Kidney (tissue), 14 donors: ENCODE results near the gene ABCA4. TPM values are rescaled to one million over a fixed set of nuclear protein-coding genes. Genes with fewer than 3 reads are reported as not detected.

ENCODE experiments used
- DNase-seq, 5 donors: peaks; one replicate each; pipeline ENCODE4 v3.0.0-alpha.2; 2013 to 2020
- FAIRE-seq: peaks from 2 replicates; lab custom pipeline; 2012; peaks lifted over from hg19 to GRCh38; lab: Jason Lieb, UNC
- H3K27ac ChIP-seq, 2 donors: one replicate each; pipeline ENCODE4 v1.7.0; 2013; ENCODE audit warnings: low read depth in 2 of 2, low read length in 2 of 2, inconsistent platforms in 1 of 2
- H3K27me3 ChIP-seq: one replicate; pipeline ENCODE4 v1.7.1; 2013; ENCODE audit warnings: low read length, inconsistent platforms; ENCODE audit not compliant: control insufficient read depth, insufficient read depth
- H3K36me3 ChIP-seq, 3 donors: one replicate each; pipeline versions ENCODE4 v1.7.0 to v1.7.1; 2013; ENCODE audit warnings: low read length in 3 of 3, control low read depth in 1 of 3, inconsistent platforms in 1 of 3; ENCODE audit not compliant: insufficient read depth in 3 of 3, control insufficient read depth in 2 of 3
- H3K4me1 ChIP-seq, 3 donors: one replicate each; pipeline versions ENCODE4 v1.7.0 to v1.7.1; 2013; ENCODE audit warnings: low read length in 3 of 3, inconsistent platforms in 1 of 3, low read depth in 1 of 3; ENCODE audit not compliant: control insufficient read depth in 2 of 3, insufficient read depth in 2 of 3
- H3K4me3 ChIP-seq, 3 donors: one replicate each; pipeline versions ENCODE4 v1.7.0 to v1.8.1; 2013; ENCODE audit warnings: low read length in 3 of 3, control low read depth in 1 of 3, inconsistent platforms in 1 of 3
- H3K9ac ChIP-seq, 3 donors: one replicate each; pipeline versions ENCODE4 v1.7.0 to v1.7.1; 2013; ENCODE audit warnings: low read length in 3 of 3, control low read depth in 1 of 3, inconsistent platforms in 1 of 3
- H3K9me3 ChIP-seq, 3 donors: one replicate each; pipeline versions ENCODE4 v1.7.0 to v1.7.1; 2013; ENCODE audit warnings: low read length in 3 of 3, control low read depth in 1 of 3, inconsistent platforms in 1 of 3; ENCODE audit not compliant: control insufficient read depth in 2 of 3, insufficient read depth in 1 of 3
- intact Hi-C: fragments of 100-400 bp; cut with DNase I; formaldehyde crosslinking; loops from one replicate; pipeline ENCODE4 v1.11.1; 2022
- polyA plus RNA-seq: library from polyadenylated mRNA; stranded (reverse); fragments of 350-450 nt; fragmentation: Illumina TruSeq; extraction: RNeasy Lipid Tissue Mini Kit (QIAGEN cat#74804); gene quantifications from one replicate; pipeline ENCODE4 v1.2.3, GENCODE V29; 2014; ENCODE audit warnings: low read depth, low replicate concordance; ENCODE audit not compliant: insufficient read depth
- total RNA-seq: library from RNA; stranded (reverse); fragmentation: NEBNext Ultra II Directional; extraction: Animal tissue kit (Norgen Biotek cat#: 25700); gene quantifications from one replicate; pipeline ENCODE4 v1.2.1, GENCODE V29; 2021
- TF ChIP-seq, protein P1 (sequence below): IDR thresholded peaks from 3 replicates; pipeline ENCODE4 v1.5.1; 2012; ENCODE audit warnings: mild to moderate bottlenecking, moderate library complexity, borderline replicate concordance; ENCODE audit not compliant: insufficient read depth; ENCODE audit errors: extremely low read depth
- donor health status: control.
- donor health status: control.
- donor health status: control.
- donor health status: control.
- donor health status: control.
- donor health status: DM: yes; HTN: yes; CAD: no.
- donor health status: Normal renal cell carcinoma (clear cell type).

The ABCA4 gene
- total and polyA plus RNA-seq, 2 donors from 2014 or later = 1.5 to 2.1 TPM

DNA sequence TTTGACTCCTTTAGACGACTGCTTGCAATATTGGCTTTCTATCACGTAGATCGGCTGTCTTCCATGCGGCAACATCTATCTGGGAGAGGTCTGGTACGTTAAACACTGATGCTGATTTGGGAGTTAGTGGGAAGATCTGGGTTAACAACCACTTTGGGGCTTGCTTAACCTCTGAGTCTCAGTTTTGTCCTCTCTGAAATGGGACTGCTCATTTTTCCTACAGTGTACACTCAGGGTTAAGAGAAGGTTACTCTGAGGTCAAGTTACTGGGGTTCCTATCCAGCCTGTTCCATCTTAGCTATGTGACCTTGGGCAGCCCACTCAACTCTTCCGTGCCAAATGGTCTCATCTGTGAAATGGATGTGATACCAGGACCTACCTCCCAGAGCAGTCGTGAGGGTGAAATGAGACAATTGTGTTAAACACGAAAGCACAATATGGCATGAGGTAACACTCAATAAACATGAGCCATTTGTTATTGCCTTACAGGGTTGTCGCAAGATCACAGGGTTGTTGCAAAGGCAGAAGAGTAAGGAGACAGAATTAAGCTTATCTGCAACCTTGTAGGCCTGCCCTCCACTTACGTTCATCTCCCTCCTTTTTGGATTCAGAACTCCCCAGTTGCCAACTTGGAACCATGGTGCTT, 5.6 kb downstream of the ABCA4 start:
- no peaks in the 10 kb centered on the region for H3K9me3 ChIP-seq

DNA sequence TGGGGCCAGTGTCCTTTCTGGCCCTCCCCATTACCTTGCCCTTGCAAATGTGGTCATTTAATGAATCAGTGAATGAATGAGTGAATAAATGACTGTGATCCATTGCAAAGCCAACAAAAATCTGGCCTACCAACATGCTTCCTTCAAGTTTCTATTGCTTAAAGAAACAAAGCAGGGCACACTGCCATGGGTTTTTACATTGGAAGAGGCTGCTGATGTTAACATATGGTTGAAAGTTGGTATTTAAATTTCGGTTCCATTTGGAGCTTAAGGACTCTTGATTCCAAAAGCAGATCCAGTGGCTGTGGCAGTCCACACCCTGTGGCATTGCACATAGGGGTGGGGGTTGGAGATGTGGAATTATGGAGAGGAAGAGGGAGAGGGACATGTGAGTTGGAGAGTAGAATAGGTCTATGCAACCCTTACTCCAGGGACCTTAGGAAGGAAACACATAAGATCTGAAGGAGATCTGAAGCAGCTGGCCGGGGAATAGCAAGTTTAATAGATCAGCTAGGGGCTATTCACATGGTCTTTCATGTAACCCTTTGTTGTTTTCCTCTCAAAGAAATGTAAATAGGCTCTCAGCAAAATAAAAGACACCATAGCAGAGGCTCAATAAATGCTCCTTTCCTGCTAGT, 7.2 kb downstream of the ABCA4 start:
- TF ChIP-seq, protein P1, sequence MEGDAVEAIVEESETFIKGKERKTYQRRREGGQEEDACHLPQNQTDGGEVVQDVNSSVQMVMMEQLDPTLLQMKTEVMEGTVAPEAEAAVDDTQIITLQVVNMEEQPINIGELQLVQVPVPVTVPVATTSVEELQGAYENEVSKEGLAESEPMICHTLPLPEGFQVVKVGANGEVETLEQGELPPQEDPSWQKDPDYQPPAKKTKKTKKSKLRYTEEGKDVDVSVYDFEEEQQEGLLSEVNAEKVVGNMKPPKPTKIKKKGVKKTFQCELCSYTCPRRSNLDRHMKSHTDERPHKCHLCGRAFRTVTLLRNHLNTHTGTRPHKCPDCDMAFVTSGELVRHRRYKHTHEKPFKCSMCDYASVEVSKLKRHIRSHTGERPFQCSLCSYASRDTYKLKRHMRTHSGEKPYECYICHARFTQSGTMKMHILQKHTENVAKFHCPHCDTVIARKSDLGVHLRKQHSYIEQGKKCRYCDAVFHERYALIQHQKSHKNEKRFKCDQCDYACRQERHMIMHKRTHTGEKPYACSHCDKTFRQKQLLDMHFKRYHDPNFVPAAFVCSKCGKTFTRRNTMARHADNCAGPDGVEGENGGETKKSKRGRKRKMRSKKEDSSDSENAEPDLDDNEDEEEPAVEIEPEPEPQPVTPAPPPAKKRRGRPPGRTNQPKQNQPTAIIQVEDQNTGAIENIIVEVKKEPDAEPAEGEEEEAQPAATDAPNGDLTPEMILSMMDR = no peak
- Histone ChIP-seq H3K36me3 (no peaks in the 10 kb centered on the region), H3K9ac (no peak overlapping the region), H3K27me3 (no peaks in the 10 kb centered on the region), H3K27ac (no peak overlapping the region), H3K4me1 (peaks cover 17 to 22% (median 21%) of the 10 kb centered on the region in 3 donors), H3K4me3 (no peak overlapping the region), H3K9me3 (no peaks in the 10 kb centered on the region)
- FAIRE-seq (no peak), DNase-seq (peak in 2 of 5 donors; percentile 20 to 75)
- intact Hi-C loops = no loop called here

More for the DNA sequence above, 5.6 kb downstream of the ABCA4 start:
- TF ChIP-seq, protein P1 = no peak
- FAIRE-seq = no peak
- Histone ChIP-seq H3K4me1 (peaks cover 18 to 24% (median 22%) of the 10 kb centered on the region in 3 donors), H3K27ac (no peak overlapping the region), H3K27me3 (no peaks in the 10 kb centered on the region), H3K9ac (no peak overlapping the region), H3K4me3 (no peak overlapping the region), H3K36me3 (no peaks in the 10 kb centered on the region)
- peak in 1 of 5 donors; percentile 24 for DNase-seq
- intact Hi-C loops = no loop called here

DNA sequence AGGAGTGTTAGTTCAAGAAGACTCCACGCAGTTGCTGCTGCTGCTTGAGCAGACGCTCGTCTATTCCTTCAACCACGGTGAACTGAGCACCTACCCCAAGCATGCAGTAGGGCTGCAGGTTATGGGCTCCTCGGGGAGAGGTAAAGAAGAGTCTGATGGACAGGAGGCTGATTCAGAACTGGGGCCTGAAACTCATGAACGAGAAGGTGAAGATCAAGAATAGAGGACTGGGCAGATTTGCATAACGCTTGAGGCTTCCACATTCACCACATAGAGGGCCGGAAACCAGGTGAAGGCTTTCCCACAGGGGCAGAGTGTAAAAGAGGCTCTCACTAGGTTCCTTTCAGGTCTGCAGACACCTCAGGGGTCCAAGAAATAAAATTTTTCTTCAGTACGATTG, 9.1 kb downstream of the ABCA4 start:
- no peak for DNase-seq

More for the DNA sequence above, 9.1 kb downstream of the ABCA4 start:
- Histone ChIP-seq H3K9ac (no peak overlapping the region), H3K27ac (no peak overlapping the region), H3K4me3 (no peak overlapping the region), H3K9me3 (no peaks in the 10 kb centered on the region), H3K36me3 (no peaks in the 10 kb centered on the region), H3K27me3 (no peaks in the 10 kb centered on the region), H3K4me1 (peaks cover 4 to 8% (median 7%) of the 10 kb centered on the region in 3 donors)
- intact Hi-C loops = no loop called here
- TF ChIP-seq, protein P1 = no peak
- no peak for FAIRE-seq
